HUES64 (cell line): ENCODE data around the gene SLC27A5.
"Not testable (repeated sequence)": the region's sequence is repeated elsewhere in the genome, so short reads cannot be mapped to it uniquely, and the experiment has no call there.

ENCODE experiments used
- H3K27ac ChIP-seq: 2 replicates; pipeline ENCODE4 v1.7.0; 2013; ENCODE audit warnings: low read depth, low read length, inconsistent platforms
- H3K27me3 ChIP-seq: 2 replicates; pipeline ENCODE4 v1.6.1; 2013; ENCODE audit warnings: mild to moderate bottlenecking, low read length; ENCODE audit not compliant: insufficient read depth
- H3K36me3 ChIP-seq: 2 replicates; pipeline ENCODE4 v1.6.1; 2013; ENCODE audit warnings: mild to moderate bottlenecking, low read length; ENCODE audit not compliant: insufficient read depth
- H3K4me1 ChIP-seq: 2 replicates; pipeline ENCODE4 v1.6.1; 2013; ENCODE audit warnings: mild to moderate bottlenecking, low read length, moderate library complexity; ENCODE audit not compliant: insufficient read depth
- H3K4me3 ChIP-seq: 2 replicates; pipeline ENCODE4 v1.5.1; 2013; ENCODE audit warnings: mild to moderate bottlenecking, low read length, moderate library complexity
- H3K9ac ChIP-seq: 2 replicates; pipeline ENCODE4 v1.6.1; 2013; ENCODE audit warnings: mild to moderate bottlenecking, low read depth, low read length
- H3K9me3 ChIP-seq: 2 replicates; pipeline ENCODE4 v1.6.1; 2013; ENCODE audit warnings: low read depth, low read length; ENCODE audit not compliant: insufficient read depth
- WGBS: fragments of 150-250, 120-280 bp; methylation state at CpG from one replicate; pipeline ENCODE4 v1.1.7; 2013; ENCODE audit warnings: missing lambda C conversion rate; 5-methylcytosine and 5-hydroxymethylcytosine counted together

The SLC27A5 gene

DNA sequence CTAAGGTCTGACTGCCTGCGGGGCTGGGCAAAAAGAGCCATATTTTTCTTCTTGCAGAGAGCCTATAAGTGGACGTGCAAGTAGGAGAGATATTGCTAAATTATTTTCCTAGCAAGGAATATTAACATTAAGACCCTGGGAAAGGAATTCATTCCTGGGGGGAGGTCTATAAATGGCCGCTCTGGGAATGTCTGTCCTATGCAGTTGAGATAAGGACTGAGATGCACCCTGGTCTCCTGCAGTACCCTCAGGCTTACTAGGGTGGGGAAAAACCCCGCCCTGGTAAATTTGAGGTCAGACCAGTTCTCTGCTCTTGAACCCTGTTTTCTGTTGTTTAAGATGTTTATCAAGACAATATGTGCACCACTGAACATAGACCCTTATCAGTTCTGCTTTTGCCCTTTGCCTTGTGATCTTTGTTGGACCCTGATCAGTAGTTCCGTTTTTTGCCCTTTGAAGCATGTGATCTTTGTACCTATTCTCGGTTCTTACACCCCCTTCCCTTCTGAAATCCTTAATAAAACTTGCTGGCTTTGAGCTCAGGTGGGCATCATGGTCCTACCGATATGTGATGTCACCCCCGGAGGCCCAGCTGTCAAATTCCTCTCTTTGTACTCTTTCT, 4.1 kb downstream of the SLC27A5 start:
- H3K27me3 ChIP-seq, H3K9ac ChIP-seq, H3K4me3 ChIP-seq, H3K4me1 ChIP-seq, H3K36me3 ChIP-seq, H3K27ac ChIP-seq, H3K9me3 ChIP-seq: not testable (repeated sequence)
- 94% methylated on average over 6 of the region's 8 CpGs for WGBS

GRCh38 chr19:58500242-58500641, 11.6 kb downstream of the SLC27A5 start:
- no peaks in the 10 kb centered on the region for H3K9me3 ChIP-seq
- no peak overlapping the region for H3K27ac ChIP-seq
- no peaks in the 10 kb centered on the region for H3K36me3 ChIP-seq
- 94% methylated on average over 14 of the region's 14 CpGs for WGBS
- no peaks in the 10 kb centered on the region for H3K27me3 ChIP-seq
- no peaks in the 10 kb centered on the region for H3K4me1 ChIP-seq
- no peak overlapping the region for H3K9ac ChIP-seq
- peak overlapping the region; percentile 85 for H3K4me3 ChIP-seq

GRCh38 chr19:58499021-58499927, 12.5 kb downstream of the SLC27A5 start:
- Histone ChIP-seq H3K9me3 (no peaks in the 10 kb centered on the region), H3K9ac (peak overlapping the region; percentile 77), H3K4me3 (peak overlapping the region; percentile 85), H3K27me3 (no peaks in the 10 kb centered on the region), H3K4me1 (no peaks in the 10 kb centered on the region), H3K27ac (peak overlapping the region; percentile 63), H3K36me3 (no peaks in the 10 kb centered on the region)
- under 1% methylated on average over 60 of the region's 60 CpGs for WGBS

- WGBS = 55% methylated on average over 22 of the region's 22 CpGs
- Histone ChIP-seq H3K9ac (peak overlapping the region; percentile 56), H3K4me1 (no peaks in the 10 kb centered on the region), H3K4me3 (peak overlapping the region; percentile 78), H3K9me3 (no peaks in the 10 kb centered on the region), H3K27me3 (no peaks in the 10 kb centered on the region), H3K27ac (no peak overlapping the region), H3K36me3 (no peaks in the 10 kb centered on the region)
Measured at GRCh38 chr19:58498316-58499020, 13.3 kb downstream of the SLC27A5 start.

GRCh38 chr19:58497634-58498170, 14.1 kb downstream of the SLC27A5 start:
- Histone ChIP-seq H3K27ac (no peak overlapping the region), H3K9me3 (no peaks in the 10 kb centered on the region), H3K27me3 (no peaks in the 10 kb centered on the region), H3K4me3 (no peak overlapping the region), H3K9ac (no peak overlapping the region), H3K4me1 (no peaks in the 10 kb centered on the region), H3K36me3 (no peaks in the 10 kb centered on the region)
- WGBS = 95% methylated on average over 8 of the region's 8 CpGs

GRCh38 chr19:58492265-58492664, 19.5 kb downstream of the SLC27A5 start:
- Histone ChIP-seq H3K9me3 (no peaks in the 10 kb centered on the region), H3K9ac (no peak overlapping the region)

GRCh38 chr19:58491393-58491792, 20.4 kb downstream of the SLC27A5 start:
- no peak overlapping the region for H3K27ac ChIP-seq
- H3K27me3 ChIP-seq = no peaks in the 10 kb centered on the region
- H3K9ac ChIP-seq = no peak overlapping the region
- no peak overlapping the region for H3K4me3 ChIP-seq
- no peaks in the 10 kb centered on the region for H3K36me3 ChIP-seq
- H3K4me1 ChIP-seq = no peaks in the 10 kb centered on the region
- 95% methylated on average over 5 of the region's 5 CpGs for WGBS
- no peaks in the 10 kb centered on the region for H3K9me3 ChIP-seq

More at GRCh38 chr19:58492265-58492664, 19.5 kb downstream of the SLC27A5 start:
- H3K36me3 ChIP-seq = no peaks in the 10 kb centered on the region
- no peak overlapping the region for H3K4me3 ChIP-seq
- WGBS = 89% methylated on average over 14 of the region's 14 CpGs
- no peaks in the 10 kb centered on the region for H3K27me3 ChIP-seq
- H3K27ac ChIP-seq = no peak overlapping the region
- no peaks in the 10 kb centered on the region for H3K4me1 ChIP-seq

DNA sequence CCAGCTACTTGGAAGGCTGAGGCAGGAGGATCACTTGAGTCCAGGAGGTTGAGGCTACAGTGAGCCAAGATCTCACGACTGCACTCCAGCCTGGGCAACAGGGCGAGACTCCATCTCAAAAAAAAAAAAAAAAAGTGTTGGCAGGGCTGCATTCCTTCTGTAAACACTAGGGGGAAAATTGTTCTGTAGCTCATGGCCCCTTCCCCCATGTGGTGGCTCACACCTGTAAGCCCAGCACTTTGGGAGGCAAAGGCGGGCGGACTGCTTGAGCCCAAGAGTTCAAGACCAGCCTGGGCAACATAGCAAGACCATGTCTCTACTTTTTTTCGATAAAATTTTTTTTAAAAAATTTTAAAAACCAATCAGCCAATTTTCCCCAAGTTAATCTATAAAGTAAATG, 27.4 kb downstream of the SLC27A5 start:
- H3K4me3 ChIP-seq, H3K4me1 ChIP-seq, H3K36me3 ChIP-seq, H3K9me3 ChIP-seq, H3K9ac ChIP-seq, H3K27ac ChIP-seq, H3K27me3 ChIP-seq: not testable (repeated sequence)
- 97% methylated on average over 4 of the region's 5 CpGs for WGBS

DNA sequence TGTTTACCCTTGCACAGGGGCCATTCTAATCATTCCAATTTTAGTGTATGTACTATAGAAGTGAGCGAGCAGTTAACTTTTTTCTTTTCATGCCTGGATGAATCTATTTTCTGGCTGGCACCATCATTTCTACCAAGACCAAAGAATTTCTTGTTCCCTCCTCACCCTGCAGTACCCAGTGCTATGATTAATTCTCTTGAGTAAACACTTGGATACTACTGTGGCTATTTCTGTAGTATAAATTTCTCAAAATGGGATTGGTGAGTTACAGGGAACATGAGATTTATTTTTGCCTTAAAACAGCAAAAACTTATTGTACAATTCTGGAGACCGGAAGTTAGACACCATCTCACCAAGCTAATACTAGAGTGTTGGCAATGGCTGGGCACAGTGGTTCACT, 28.0 kb downstream of the SLC27A5 start:
- Histone ChIP-seq H3K4me3 (no peak overlapping the region), H3K27me3 (no peaks in the 10 kb centered on the region), H3K9me3 (no peaks in the 10 kb centered on the region), H3K36me3 (no peaks in the 10 kb centered on the region), H3K9ac (no peak overlapping the region), H3K4me1 (no peaks in the 10 kb centered on the region), H3K27ac (no peak overlapping the region)
- 90% methylated on average over 2 of the region's 2 CpGs for WGBS

DNA sequence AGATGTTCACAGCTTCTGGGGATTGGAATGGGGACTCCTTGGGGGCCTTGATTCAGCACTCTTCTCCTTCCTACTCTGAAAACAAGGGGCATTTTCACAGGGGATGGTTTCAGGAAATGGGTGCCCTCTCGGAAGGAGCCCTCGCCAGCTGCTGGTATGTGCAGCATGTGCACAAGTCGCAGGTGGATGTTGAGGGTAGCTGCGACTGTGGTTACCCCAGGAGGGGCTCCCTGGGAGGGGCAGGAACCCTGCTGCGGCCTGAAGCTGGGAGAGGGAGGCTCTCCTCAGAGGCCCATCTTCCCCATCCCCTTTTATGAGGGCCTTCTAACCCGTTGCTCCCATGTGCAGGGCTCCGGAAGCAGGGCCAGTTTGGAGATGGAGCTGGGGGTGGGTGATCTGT, 29.4 kb downstream of the SLC27A5 start:
- Histone ChIP-seq H3K4me1 (no peaks in the 10 kb centered on the region), H3K36me3 (no peaks in the 10 kb centered on the region), H3K27ac (no peak overlapping the region), H3K27me3 (no peaks in the 10 kb centered on the region), H3K9me3 (no peaks in the 10 kb centered on the region), H3K4me3 (no peak overlapping the region), H3K9ac (no peak overlapping the region)
- 88% methylated on average over 7 of the region's 7 CpGs for WGBS

DNA sequence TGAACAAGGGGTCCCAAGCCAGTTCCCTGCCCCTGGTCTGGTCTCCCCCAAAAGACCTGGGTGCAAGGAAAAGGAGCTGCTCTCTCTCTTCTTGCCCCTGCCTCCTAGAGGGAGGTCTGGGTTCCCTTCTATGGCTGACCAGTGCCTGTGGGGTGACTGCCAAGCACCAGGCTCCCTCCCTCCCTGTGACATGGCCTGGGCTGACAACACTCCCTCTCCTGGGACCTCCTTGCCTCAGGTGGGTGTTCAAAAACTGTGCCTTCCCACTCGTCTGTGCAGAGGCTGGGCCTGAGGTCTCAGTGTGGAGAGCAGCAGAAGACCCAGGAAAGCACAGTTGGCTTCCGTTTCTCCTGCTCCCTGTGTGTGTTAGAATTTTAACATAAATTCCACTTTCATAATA, 31.0 kb downstream of the SLC27A5 start:
- H3K4me1 ChIP-seq = no peaks in the 10 kb centered on the region
- 78% methylated on average over 1 of the region's 2 CpGs for WGBS
- H3K4me3 ChIP-seq = no peak overlapping the region
- no peaks in the 10 kb centered on the region for H3K9me3 ChIP-seq
- H3K27me3 ChIP-seq = no peaks in the 10 kb centered on the region
- no peak overlapping the region for H3K27ac ChIP-seq
- no peak overlapping the region for H3K9ac ChIP-seq
- H3K36me3 ChIP-seq = no peaks in the 10 kb centered on the region
